H9 (cell line): ENCODE measurements around the gene DUOXA2. TPM values are rescaled to one million over a fixed set of nuclear protein-coding genes. Genes with fewer than 3 reads are reported as not detected.

Experiments
- DNase-seq: peaks from one replicate; pipeline ENCODE4 v3.0.0-alpha.2; 2017
- H2AFZ ChIP-seq: one replicate; pipeline ENCODE4 v1.6.1; 2013; ENCODE audit warnings: mild to moderate bottlenecking, low read length, control low read depth, moderate library complexity
- H2AK5ac ChIP-seq: 2 replicates; pipeline ENCODE4 v1.6.1; 2013; ENCODE audit warnings: low read length, control low read depth, mixed read lengths; ENCODE audit not compliant: insufficient read length
- H2BK120ac ChIP-seq: one replicate; pipeline ENCODE4 v1.6.1; 2013; ENCODE audit warnings: low read depth, mild to moderate bottlenecking, low read length, control low read depth, inconsistent platforms; ENCODE audit not compliant: poor library complexity, severe bottlenecking
- H2BK12ac ChIP-seq: 2 replicates; pipeline ENCODE4 v1.6.1; 2013; ENCODE audit warnings: low read length, control low read depth, mixed read lengths, low read depth; ENCODE audit not compliant: insufficient read length
- H2BK15ac ChIP-seq: 2 replicates; pipeline ENCODE4 v1.6.1; 2013; ENCODE audit warnings: low read depth, low read length, control low read depth
- H2BK20ac ChIP-seq: one replicate; pipeline ENCODE4 v1.6.1; 2013; ENCODE audit warnings: low read depth, mild to moderate bottlenecking, low read length, control low read depth, inconsistent platforms; ENCODE audit not compliant: poor library complexity, severe bottlenecking
- H2BK5ac ChIP-seq: 2 replicates; pipeline ENCODE4 v1.6.1; 2013; ENCODE audit warnings: low read length, control low read depth, mixed read lengths; ENCODE audit not compliant: insufficient read length
- H3K14ac ChIP-seq: 2 replicates; pipeline ENCODE4 v1.6.1; 2013; ENCODE audit warnings: low read length, control low read depth; ENCODE audit not compliant: insufficient read depth
- H3K18ac ChIP-seq: 2 replicates; pipeline ENCODE4 v1.6.1; 2013; ENCODE audit warnings: low read depth, mild to moderate bottlenecking, mixed read lengths, low read length, control low read depth; ENCODE audit not compliant: insufficient read length
- H3K23ac ChIP-seq: 2 replicates; pipeline ENCODE4 v1.6.1; 2013; ENCODE audit warnings: low read length, control low read depth, mixed read lengths, low read depth; ENCODE audit not compliant: insufficient read length
- H3K23me2 ChIP-seq: 2 replicates; pipeline ENCODE4 v1.6.1; 2013; ENCODE audit warnings: low read depth, mild to moderate bottlenecking, mixed read lengths, low read length, control low read depth; ENCODE audit not compliant: insufficient read length, poor library complexity, severe bottlenecking
- H3K27ac ChIP-seq: 2 replicates; pipeline ENCODE4 v1.5.1; 2013; ENCODE audit warnings: low read length, control low read depth, mixed read lengths, low read depth; ENCODE audit not compliant: insufficient read length
- H3K27me3 ChIP-seq: 2 replicates; pipeline ENCODE4 v1.6.1; 2013; ENCODE audit warnings: low read length, control low read depth, inconsistent platforms; ENCODE audit not compliant: insufficient read depth
- H3K4ac ChIP-seq: 2 replicates; pipeline ENCODE4 v1.6.1; 2013; ENCODE audit warnings: low read depth, mild to moderate bottlenecking, control low read depth, inconsistent platforms, low read length, moderate library complexity
- H3K4me1 ChIP-seq: 2 replicates; pipeline ENCODE4 v1.6.1; 2013; ENCODE audit warnings: low read length, control low read depth, inconsistent platforms; ENCODE audit not compliant: insufficient read depth
- H3K4me2 ChIP-seq: 2 replicates; pipeline ENCODE4 v1.6.1; 2013; ENCODE audit warnings: low read length, control low read depth, mixed read lengths; ENCODE audit not compliant: insufficient read length, insufficient read depth
- H3K56ac ChIP-seq: 2 replicates; pipeline ENCODE4 v1.6.1; 2013; ENCODE audit warnings: low read depth, mild to moderate bottlenecking, mixed read lengths, low read length, control low read depth; ENCODE audit not compliant: insufficient read length
- H3K79me1 ChIP-seq: 2 replicates; pipeline ENCODE4 v1.6.1; 2013; ENCODE audit warnings: low read depth, mild to moderate bottlenecking, moderate library complexity, low read length, control low read depth, inconsistent platforms; ENCODE audit not compliant: insufficient read depth, poor library complexity, severe bottlenecking
- H3K79me2 ChIP-seq: 2 replicates; pipeline ENCODE4 v1.6.1; 2013; ENCODE audit warnings: low read length, control low read depth, inconsistent platforms; ENCODE audit not compliant: insufficient read depth
- H3K9ac ChIP-seq: 2 replicates; pipeline ENCODE4 v1.6.1; 2013; ENCODE audit warnings: low read length, control low read depth, mixed read lengths; ENCODE audit not compliant: insufficient read length; ENCODE audit errors: extremely low read depth
- H3K9me3 ChIP-seq: one replicate; pipeline ENCODE4 v1.6.1; 2013; ENCODE audit warnings: low read depth, low read length, inconsistent platforms; ENCODE audit not compliant: control insufficient read depth
- H3T11ph ChIP-seq: one replicate; pipeline ENCODE4 v1.6.1; 2013; ENCODE audit warnings: mild to moderate bottlenecking, low read length, control low read depth, inconsistent platforms
- H4K20me1 ChIP-seq: one replicate; pipeline ENCODE4 v1.6.1; 2013; ENCODE audit not compliant: control insufficient read depth, insufficient read length, insufficient read depth
- H4K5ac ChIP-seq: 2 replicates; pipeline ENCODE4 v1.6.1; 2013; ENCODE audit warnings: low read depth, mild to moderate bottlenecking, mixed read lengths, low read length, control low read depth; ENCODE audit not compliant: insufficient read length
- H4K8ac ChIP-seq: replicated peaks from 2 replicates; pipeline ENCODE4 v1.6.1; 2013; ENCODE audit warnings: low read length, control low read depth, mixed read lengths, low read depth; ENCODE audit not compliant: insufficient read length
- H4K91ac ChIP-seq: 2 replicates; pipeline ENCODE4 v1.6.1; 2013; ENCODE audit warnings: low read depth, mild to moderate bottlenecking, moderate library complexity, mixed read lengths, low read length, control low read depth; ENCODE audit not compliant: insufficient read length
- H3K27ac Mint-ChIP-seq, 3 experiments: 2 replicates in 2 of 3; 3 replicates in 1 of 3; pipeline ENCODE4 v1.8.0; 2020 to 2021; ENCODE audit warnings: mixed read lengths in 3 of 3, mild to moderate bottlenecking in 1 of 3, moderate library complexity in 1 of 3
- H3K27me3 Mint-ChIP-seq: 2 replicates; pipeline ENCODE4 v1.8.0; 2021; ENCODE audit warnings: low read depth, mild to moderate bottlenecking, moderate library complexity, mixed read lengths
- H3K36me3 Mint-ChIP-seq, 3 experiments: 2 replicates in 2 of 3; 3 replicates in 1 of 3; pipeline ENCODE4 v1.8.0; 2020 to 2021; ENCODE audit warnings: low read depth in 3 of 3, mixed read lengths in 3 of 3; ENCODE audit not compliant: insufficient read depth in 1 of 3
- H3K4me1 Mint-ChIP-seq, 2 experiments: 2 replicates each; pipeline ENCODE4 v1.8.0; 2020; ENCODE audit warnings: mixed read lengths in 2 of 2
- H3K4me3 Mint-ChIP-seq, 2 experiments: 2 replicates in 1 of 2; 3 replicates in 1 of 2; pipeline ENCODE4 v1.8.0; 2020 to 2021; ENCODE audit warnings: mild to moderate bottlenecking in 2 of 2, mixed read lengths in 2 of 2, moderate library complexity in 1 of 2
- H3K9me3 Mint-ChIP-seq, 2 experiments: 2 replicates in 1 of 2; 3 replicates in 1 of 2; pipeline ENCODE4 v1.8.0; 2020; ENCODE audit warnings: mild to moderate bottlenecking in 2 of 2, mixed read lengths in 2 of 2, moderate library complexity in 1 of 2
- WGBS: extraction: QIAGEN DNeasy Blood & Tissue Kit; methylation state at CpG from one replicate; pipeline ENCODE4 v1.1.7; 2013; ENCODE audit warnings: missing lambda C conversion rate, low lambda C conversion rate, mixed read lengths; ENCODE audit not compliant: insufficient read length; ENCODE audit errors: extremely low coverage; 5-methylcytosine and 5-hydroxymethylcytosine counted together
- total RNA-seq: library from RNA; stranded (reverse); gene quantifications from 2 replicates; pipeline ENCODE4 v1.2.1, GENCODE V29; 2021
- TF ChIP-seq, protein P1 (sequence below): fragments of 200-600 bp; sonication (generic); conservative IDR thresholded peaks from 3 replicates; pipeline ENCODE4 v1.8.0; 2021; ENCODE audit warnings: antibody characterized with exemption, mild to moderate bottlenecking

The DUOXA2 gene
- total RNA-seq, 1 experiment from 2014 or later = not detected

DNA sequence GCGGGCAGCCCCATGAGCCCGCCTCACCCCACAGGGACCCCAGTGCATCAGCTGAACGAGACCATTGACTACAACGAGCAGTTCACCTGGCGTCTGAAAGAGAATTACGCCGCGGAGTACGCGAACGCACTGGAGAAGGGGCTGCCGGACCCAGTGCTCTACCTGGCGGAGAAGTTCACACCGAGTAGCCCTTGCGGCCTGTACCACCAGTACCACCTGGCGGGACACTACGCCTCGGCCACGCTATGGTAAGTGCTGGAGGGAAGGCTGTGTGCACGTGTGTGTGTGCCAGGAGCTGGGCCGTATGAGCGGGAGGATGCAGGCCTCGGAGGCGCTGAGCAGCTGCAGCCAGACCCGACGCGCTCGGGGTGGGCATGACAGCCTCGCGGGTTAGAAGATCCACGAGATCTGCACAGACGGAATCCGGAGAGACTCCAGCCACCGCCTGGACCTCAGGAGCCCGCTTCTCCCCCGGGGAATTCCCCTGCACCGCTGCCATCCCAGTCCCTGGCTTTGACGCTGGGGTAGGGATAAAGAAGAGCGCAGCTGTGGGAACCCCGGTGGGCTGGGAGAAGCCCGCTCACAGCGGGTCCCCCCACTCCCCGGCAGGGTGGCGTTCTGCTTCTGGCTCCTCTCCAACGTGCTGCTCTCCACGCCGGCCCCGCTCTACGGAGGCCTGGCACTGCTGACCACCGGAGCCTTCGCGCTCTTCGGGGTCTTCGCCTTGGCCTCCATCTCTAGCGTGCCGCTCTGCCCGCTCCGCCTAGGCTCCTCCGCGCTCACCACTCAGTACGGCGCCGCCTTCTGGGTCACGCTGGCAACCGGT, 2.6 kb downstream of the DUOXA2 start:
- Histone ChIP-seq H3K4me2 (peak overlapping the region; percentile 46), H2AFZ (no peak overlapping the region), H3K79me1 (no peaks in the 10 kb centered on the region), H4K20me1 (peaks cover 6% of the 10 kb centered on the region), H2BK120ac (no peak overlapping the region), H3K23ac (no peak overlapping the region), H3K56ac (no peak overlapping the region), H3K23me2 (peaks cover 2% of the 10 kb centered on the region), H4K91ac (no peak overlapping the region), H4K8ac (no peak overlapping the region), H3K9ac (no peak overlapping the region), H2BK15ac (no peak overlapping the region), H3K27me3 (peaks cover 62% of the 10 kb centered on the region), H2BK5ac (no peak overlapping the region), H3K14ac (no peak overlapping the region), H3K27ac (no peak overlapping the region), H2AK5ac (no peak overlapping the region), H3K4me1 (no peaks in the 10 kb centered on the region; the same call in 1 of the 2 replicates), H2BK20ac (no peak overlapping the region), H4K5ac (no peak overlapping the region), H3K79me2 (no peaks in the 10 kb centered on the region), H3T11ph (no peak overlapping the region), H3K4ac (no peak overlapping the region), H3K9me3 (no peaks in the 10 kb centered on the region), H2BK12ac (no peak overlapping the region), H3K18ac (no peak overlapping the region)
- WGBS = no CpG with 5 or more reads among the region's 65 CpGs
- peaks cover 86% of the 10 kb centered on the region for H3K27me3 Mint-ChIP-seq
- H3K27ac Mint-ChIP-seq = no peak overlapping the region
- H3K9me3 Mint-ChIP-seq = peaks cover 6 to 13% of the 10 kb centered on the region in 2 experiments
- H3K36me3 Mint-ChIP-seq = no peaks in the 10 kb centered on the region; a peak in 2 of 7 replicates
- TF ChIP-seq, protein P1, sequence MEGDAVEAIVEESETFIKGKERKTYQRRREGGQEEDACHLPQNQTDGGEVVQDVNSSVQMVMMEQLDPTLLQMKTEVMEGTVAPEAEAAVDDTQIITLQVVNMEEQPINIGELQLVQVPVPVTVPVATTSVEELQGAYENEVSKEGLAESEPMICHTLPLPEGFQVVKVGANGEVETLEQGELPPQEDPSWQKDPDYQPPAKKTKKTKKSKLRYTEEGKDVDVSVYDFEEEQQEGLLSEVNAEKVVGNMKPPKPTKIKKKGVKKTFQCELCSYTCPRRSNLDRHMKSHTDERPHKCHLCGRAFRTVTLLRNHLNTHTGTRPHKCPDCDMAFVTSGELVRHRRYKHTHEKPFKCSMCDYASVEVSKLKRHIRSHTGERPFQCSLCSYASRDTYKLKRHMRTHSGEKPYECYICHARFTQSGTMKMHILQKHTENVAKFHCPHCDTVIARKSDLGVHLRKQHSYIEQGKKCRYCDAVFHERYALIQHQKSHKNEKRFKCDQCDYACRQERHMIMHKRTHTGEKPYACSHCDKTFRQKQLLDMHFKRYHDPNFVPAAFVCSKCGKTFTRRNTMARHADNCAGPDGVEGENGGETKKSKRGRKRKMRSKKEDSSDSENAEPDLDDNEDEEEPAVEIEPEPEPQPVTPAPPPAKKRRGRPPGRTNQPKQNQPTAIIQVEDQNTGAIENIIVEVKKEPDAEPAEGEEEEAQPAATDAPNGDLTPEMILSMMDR = no peak
- H3K4me1 Mint-ChIP-seq = peaks cover 20 to 38% of the 10 kb centered on the region in 2 experiments
- H3K4me3 Mint-ChIP-seq = peak overlapping the region in 1 of 2 experiments; percentile 54; a peak in 1 of 5 replicates
- DNase-seq = no peak
